GM18498 (cell line): ENCODE results near the gene ADARB2.
A peak's percentile ranks its signal among the peaks of the same experiment; 100 is the strongest.
"Not testable (repeated sequence)": the region's sequence is repeated elsewhere in the genome, so short reads cannot be mapped to it uniquely, and the experiment has no call there.

Experiments used
- ATAC-seq: cut with Tn5 transposase; IDR thresholded peaks from one replicate; pipeline ENCODE4 v1.9.1; 2021; ENCODE audit warnings: mild to moderate bottlenecking, moderate library complexity; ENCODE audit not compliant: unreplicated experiment

ADARB2 gene

GRCh38 chr10:1737222-1738061, at the start of gene ADARB2:
TSS of gene ADARB2 (minus strand) at chr10:1737525.
- peak; percentile 72 for ATAC-seq

- no peak for ATAC-seq
These were observed 48.5 kb upstream of the ADARB2 start for GRCh38 chr10:1785835-1786234.

GRCh38 chr10:1782841-1783240, 45.5 kb upstream of the ADARB2 start:
- ATAC-seq = no peak

GRCh38 chr10:1779796-1780195, 42.5 kb upstream of the ADARB2 start:
- no peak for ATAC-seq

GRCh38 chr10:1778375-1778969, 41.1 kb upstream of the ADARB2 start:
- ATAC-seq = no peak

GRCh38 chr10:1776127-1776662, 38.9 kb upstream of the ADARB2 start:
- no peak for ATAC-seq

GRCh38 chr10:1774796-1775195, 37.5 kb upstream of the ADARB2 start:
- ATAC-seq = no peak

GRCh38 chr10:1773204-1773603, 35.9 kb upstream of the ADARB2 start:
- not testable (repeated sequence) for ATAC-seq

- no peak for ATAC-seq
These were observed 28.7 kb upstream of the ADARB2 start for GRCh38 chr10:1766049-1766448.

- ATAC-seq = no peak
These were observed 24.8 kb upstream of the ADARB2 start for GRCh38 chr10:1762076-1762475.

GRCh38 chr10:1754506-1755153, 17.3 kb upstream of the ADARB2 start:
- no peak for ATAC-seq

GRCh38 chr10:1752153-1752552, 14.8 kb upstream of the ADARB2 start:
- ATAC-seq = no peak

GRCh38 chr10:1747590-1748157, 10.3 kb upstream of the ADARB2 start:
- ATAC-seq = no peak

GRCh38 chr10:1746796-1747195, 9.5 kb upstream of the ADARB2 start:
- ATAC-seq = no peak

- ATAC-seq = no peak
These were observed 8.6 kb upstream of the ADARB2 start for GRCh38 chr10:1745780-1746456.

GRCh38 chr10:1744524-1744923, 7.2 kb upstream of the ADARB2 start:
- ATAC-seq = no peak

- ATAC-seq = no peak
These were observed 5.8 kb upstream of the ADARB2 start for GRCh38 chr10:1743141-1743540.

GRCh38 chr10:1741450-1741849, 4.1 kb upstream of the ADARB2 start:
- no peak for ATAC-seq

- no peak for ATAC-seq
These were observed 2.4 kb upstream of the ADARB2 start for GRCh38 chr10:1739751-1740150.

- ATAC-seq = peak; percentile 65
These were observed 1.6 kb upstream of the ADARB2 start for GRCh38 chr10:1738950-1739349.

GRCh38 chr10:1736972-1737221, 428 bp downstream of the ADARB2 start:
- ATAC-seq = peak; percentile 24
